ENCODE measurements around the gene FOXF1. TPM values are rescaled to one million over a fixed set of nuclear protein-coding genes. Genes with fewer than 3 reads are reported as not detected.

The FOXF1 gene
- total RNA-seq, 1 donor from 2014 or later, result not detected

- no peaks in the 10 kb centered on the region for H3K9me3 Mint-ChIP-seq
- peaks cover 21% of the 10 kb centered on the region for H3K4me1 ChIP-seq
- H2AFZ ChIP-seq (replicated peaks), result no peak overlapping the region
- H3K4me3 Mint-ChIP-seq, result no peak overlapping the region
- no peak for TF ChIP-seq EZH2 (IDR thresholded peaks at IDR 0.05)
- TF ChIP-seq CTCF (IDR thresholded peaks at IDR 0.05), result no peak
- TF ChIP-seq EZH2phosphoT487 (IDR thresholded peaks at IDR 0.05), result no peak
- no peaks in the 10 kb centered on the region for H3K9me3 ChIP-seq (ENCODE audit: low read depth)
- H3K79me2 ChIP-seq (ENCODE audit: low read depth), result no peaks in the 10 kb centered on the region
- peaks cover 17% of the 10 kb centered on the region for H3F3A ChIP-seq (ENCODE audit: low read depth)
- peaks cover 24% of the 10 kb centered on the region for H4K20me1 ChIP-seq (ENCODE audit: low read depth)
- H3K36me3 ChIP-seq, result no peaks in the 10 kb centered on the region
- peaks cover 39% of the 10 kb centered on the region for H3K27me3 Mint-ChIP-seq (ENCODE audit: insufficient read depth, low read depth)
- peaks cover 16% of the 10 kb centered on the region for H3K4me1 Mint-ChIP-seq
- peaks cover 57% of the 10 kb centered on the region for H3K27me3 ChIP-seq
- no peak overlapping the region for H3K27ac Mint-ChIP-seq
- H3K9ac ChIP-seq, result no peak overlapping the region
- H3K4me3 ChIP-seq, result no peak overlapping the region
- H3K27ac ChIP-seq, result no peak overlapping the region
- H3K4me2 ChIP-seq, result no peak overlapping the region
- DNase-seq (ENCODE audit: low spot score), result no peak
- H3K36me3 Mint-ChIP-seq, result no peaks in the 10 kb centered on the region
Measured at GRCh38 chr16:86562356-86562755, 52.0 kb downstream of the FOXF1 start.

GRCh38 chr16:86563469-86564345 is 53.4 kb downstream of the FOXF1 start:
- Mint-ChIP-seq H3K4me3 (peak overlapping the region; percentile 74), H3K4me1 (peaks cover 16% of the 10 kb centered on the region), H3K27me3 (ENCODE audit: insufficient read depth, low read depth) (peaks cover 45% of the 10 kb centered on the region), H3K27ac (no peak overlapping the region), H3K9me3 (no peaks in the 10 kb centered on the region), H3K36me3 (no peaks in the 10 kb centered on the region)
- peaks cover 21% of the 10 kb centered on the region for H3K4me1 ChIP-seq
- TF ChIP-seq EZH2phosphoT487 (IDR thresholded peaks at IDR 0.05), result peak; percentile 67
- TF ChIP-seq CTCF (IDR thresholded peaks at IDR 0.05), result peak; percentile 100
- peak; percentile 4 for TF ChIP-seq EZH2 (IDR thresholded peaks at IDR 0.05)
- peaks cover 22% of the 10 kb centered on the region for H3F3A ChIP-seq (ENCODE audit: low read depth)
- H3K27me3 ChIP-seq, result peaks cover 58% of the 10 kb centered on the region
- peaks cover 30% of the 10 kb centered on the region for H4K20me1 ChIP-seq (ENCODE audit: low read depth)
- H3K9me3 ChIP-seq (ENCODE audit: low read depth), result no peaks in the 10 kb centered on the region
- H3K4me2 ChIP-seq, result peak overlapping the region; percentile 75
- peak overlapping the region; percentile 87 for H2AFZ ChIP-seq (replicated peaks)
- peak overlapping the region; percentile 33 for H3K4me3 ChIP-seq
- no peak overlapping the region for H3K9ac ChIP-seq
- peak; percentile 95 for DNase-seq (ENCODE audit: low spot score)
- H3K79me2 ChIP-seq (ENCODE audit: low read depth), result no peaks in the 10 kb centered on the region
- H3K36me3 ChIP-seq, result no peaks in the 10 kb centered on the region
- no peak overlapping the region for H3K27ac ChIP-seq

Other genes starting within 250 kb of the FOXF1 start
- gene MTHFSD, start 44.7 kb downstream of the FOXF1 start, total RNA-seq (ENCODE audit: low replicate concordance), result 17.4 and 34.6 TPM in 2 replicates
- not detected in 2 replicates for gene FOXC2, start 56.3 kb downstream of the FOXF1 start, total RNA-seq (ENCODE audit: low replicate concordance)
- 0.07 and 0.31 TPM in 2 replicates for gene FOXL1, start 68.0 kb downstream of the FOXF1 start, total RNA-seq (ENCODE audit: low replicate concordance)

Data from neural progenitor cell (in vitro differentiated cells).